ENCODE data around the gene HNRNPM. TPM values are rescaled to one million over a fixed set of nuclear protein-coding genes. Genes with fewer than 3 reads are reported as not detected.
"Not testable (repeated sequence)": the region's sequence is repeated elsewhere in the genome, so short reads cannot be mapped to it uniquely, and the experiment has no call there.

HNRNPM gene
- total RNA-seq, 1 experiment from 2014 or later = 140 TPM

GRCh38 chr19:8512115-8512967, 67.6 kb downstream of the HNRNPM start:
- DNase-seq (ENCODE audit: low read depth) = peak; percentile 49

DNA sequence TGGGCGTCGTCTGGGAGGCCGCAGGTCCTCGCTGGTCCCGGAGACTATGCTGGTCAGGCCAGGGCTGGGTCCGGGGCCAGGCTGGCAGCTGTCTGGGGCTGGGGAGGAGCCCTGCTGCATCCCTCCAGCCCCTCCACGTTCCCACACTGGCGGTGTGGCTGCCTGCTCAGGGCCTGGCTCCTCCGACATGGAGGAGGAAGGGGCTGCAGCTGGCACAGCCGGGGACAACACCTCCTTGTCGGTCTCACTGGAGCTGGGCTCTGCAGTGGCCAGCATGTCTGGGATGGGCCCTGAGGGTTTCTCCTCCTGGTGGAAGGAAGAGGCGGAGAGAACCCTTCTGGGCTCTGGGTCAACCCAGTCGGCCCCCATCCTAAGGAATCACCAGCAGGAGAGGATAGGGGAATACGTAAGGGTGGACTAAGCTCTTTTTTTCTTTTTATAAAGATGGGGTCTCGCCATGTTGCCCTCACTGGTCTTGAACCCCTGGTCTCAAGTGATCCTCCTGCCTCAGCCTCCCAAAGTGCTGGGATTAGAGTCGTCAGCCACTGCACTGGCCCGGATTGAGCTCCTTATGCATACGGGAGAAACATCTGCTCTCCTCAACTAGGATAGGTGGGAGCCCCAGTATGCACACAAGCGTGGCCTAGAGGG, 68.4 kb downstream of the HNRNPM start:
- DNase-seq (ENCODE audit: low read depth) = no peak

- peak; percentile 97 for DNase-seq (ENCODE audit: low read depth)
Measured at GRCh38 chr19:8513687-8514504, 69.1 kb downstream of the HNRNPM start, which contains the start of gene ZNF414. Gene ZNF414, minus strand, starts transcription at chr19:8514167. Its CDS starts 121 bp downstream, at chr19:8514046.

- DNase-seq (ENCODE audit: low read depth) = not testable (repeated sequence)
Measured at GRCh38 chr19:8514505-8515009, 69.8 kb downstream of the HNRNPM start.

GRCh38 chr19:8515317-8515716, 70.5 kb downstream of the HNRNPM start:
- DNase-seq (ENCODE audit: low read depth) = no peak

- DNase-seq (ENCODE audit: low read depth) = no peak
Measured at GRCh38 chr19:8517551-8518442, 73.0 kb downstream of the HNRNPM start.

- no peak for DNase-seq (ENCODE audit: low read depth)
Measured at GRCh38 chr19:8518536-8518935, 73.8 kb downstream of the HNRNPM start.

- DNase-seq (ENCODE audit: low read depth) = no peak
Measured at GRCh38 chr19:8519388-8519787, 74.6 kb downstream of the HNRNPM start.

DNA sequence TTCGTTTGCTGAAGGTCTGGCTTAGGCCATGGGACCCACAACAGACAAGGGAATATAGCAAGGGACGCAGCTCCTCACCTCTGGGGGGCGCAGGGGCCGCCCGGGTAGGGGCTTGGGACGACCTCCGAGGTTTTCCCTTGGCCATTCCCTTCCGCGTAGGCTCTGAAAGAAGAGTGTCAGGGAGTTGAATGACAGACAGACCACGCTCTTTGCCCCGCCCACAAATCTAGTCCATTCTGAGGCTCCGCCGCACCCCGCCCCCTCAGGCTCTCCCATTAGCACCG, 80.6 kb downstream of the HNRNPM start:
- no peak for DNase-seq (ENCODE audit: low read depth)

GRCh38 chr19:8526345-8527091, 81.7 kb downstream of the HNRNPM start:
- DNase-seq (ENCODE audit: low read depth) = peak; percentile 96

- no peak for DNase-seq (ENCODE audit: low read depth)
Measured at GRCh38 chr19:8528500-8528899, 83.7 kb downstream of the HNRNPM start.

DNA sequence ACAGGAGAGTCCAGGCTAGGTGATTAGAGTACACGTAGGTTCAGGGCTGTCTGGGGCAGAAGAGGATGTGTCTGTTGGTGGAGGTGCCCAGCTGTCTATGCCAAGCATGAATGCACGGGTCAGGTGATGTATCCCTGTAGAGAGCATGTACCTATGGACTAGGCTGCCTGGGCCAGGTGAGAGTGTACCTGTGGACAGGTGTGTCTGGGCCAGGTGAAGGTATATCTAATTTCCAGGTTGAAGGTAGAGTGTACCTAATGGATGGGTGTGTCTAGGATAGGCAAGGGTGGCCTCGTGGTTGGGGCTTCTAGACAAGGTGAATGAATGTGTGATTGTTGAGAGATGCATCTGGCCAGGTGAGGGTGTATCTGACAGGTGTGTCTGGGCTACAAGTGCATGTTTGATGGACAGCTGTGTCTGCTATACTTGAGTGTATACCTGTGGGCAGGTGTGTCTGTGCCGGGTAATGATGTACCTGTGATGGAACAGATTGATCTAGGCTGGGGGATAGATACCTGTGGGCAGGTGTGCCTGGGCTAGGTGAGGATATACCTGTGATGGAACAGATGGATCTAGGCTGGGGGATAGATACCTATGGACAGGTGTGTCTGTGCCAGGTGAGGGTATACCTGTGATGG, 84.7 kb downstream of the HNRNPM start:
- no peak for DNase-seq (ENCODE audit: low read depth)

DNA sequence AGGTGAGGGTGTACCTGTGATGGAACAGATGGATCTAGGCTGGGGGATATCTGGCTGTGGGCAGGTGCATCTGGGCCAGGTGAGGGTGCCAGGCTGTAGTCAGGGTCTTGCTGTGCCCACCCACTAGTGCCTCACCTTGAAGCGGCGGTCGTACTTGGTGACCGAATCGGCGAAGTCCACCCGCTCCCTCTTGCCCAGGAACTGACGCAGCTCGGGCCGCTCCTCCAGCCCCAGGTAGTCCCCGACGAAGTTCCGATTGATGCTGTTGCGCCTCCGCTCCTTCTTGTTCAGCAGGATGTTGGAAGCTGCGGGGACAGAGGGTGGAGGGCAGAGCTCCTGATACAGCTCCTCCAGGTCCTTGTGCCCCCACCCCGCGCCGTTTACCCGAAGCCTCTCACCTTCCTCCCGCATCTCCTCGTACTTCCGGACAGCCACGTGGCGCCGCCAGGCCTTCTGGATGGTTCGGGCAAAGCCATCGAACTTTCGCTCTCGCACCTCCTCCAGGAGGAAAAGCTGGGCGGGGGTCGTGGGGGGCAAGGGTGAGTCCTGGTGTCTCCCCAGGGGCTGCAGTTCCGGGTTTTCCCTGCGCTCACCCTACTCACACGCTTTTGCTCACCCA, 85.4 kb downstream of the HNRNPM start:
- DNase-seq (ENCODE audit: low read depth) = no peak

DNA sequence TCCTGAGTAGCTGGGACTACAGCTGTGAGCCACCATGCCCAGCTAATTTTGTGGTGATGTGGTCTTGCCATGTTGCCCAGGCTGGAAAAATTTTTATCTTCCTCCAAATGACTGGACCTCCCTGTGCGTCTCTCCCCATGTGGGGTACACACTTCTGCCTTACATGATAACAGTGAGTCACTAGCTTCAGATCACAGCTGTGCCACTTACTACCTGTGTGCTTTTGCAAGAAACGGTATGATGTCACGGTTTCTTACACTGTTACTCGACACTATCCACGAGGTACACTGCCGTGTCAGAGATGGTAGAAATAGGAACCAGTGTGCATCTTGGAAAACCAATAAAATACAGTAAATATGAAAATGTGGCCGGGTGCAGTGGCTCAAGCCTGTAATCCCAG, 86.7 kb downstream of the HNRNPM start:
- DNase-seq (ENCODE audit: low read depth) = no peak

DNA sequence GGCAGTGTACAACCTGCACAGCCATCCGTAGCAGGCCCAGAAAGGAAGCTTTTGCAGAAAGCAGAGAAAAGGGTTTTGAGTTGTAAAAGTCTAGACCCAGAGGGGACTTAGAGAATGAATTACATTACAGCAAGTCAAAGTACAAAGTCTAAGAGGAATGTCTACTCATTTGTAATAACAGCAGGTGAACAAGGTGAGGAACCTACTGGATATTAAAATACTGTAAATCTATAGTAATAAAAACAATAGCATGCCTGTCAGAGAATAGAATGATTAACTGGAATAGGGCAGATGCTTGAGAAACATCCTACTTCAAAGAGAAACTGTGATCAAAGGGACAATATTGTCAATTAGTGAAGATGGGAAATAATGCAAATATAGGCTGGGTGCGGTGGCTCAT, 87.5 kb downstream of the HNRNPM start:
- no peak for DNase-seq (ENCODE audit: low read depth)

DNA sequence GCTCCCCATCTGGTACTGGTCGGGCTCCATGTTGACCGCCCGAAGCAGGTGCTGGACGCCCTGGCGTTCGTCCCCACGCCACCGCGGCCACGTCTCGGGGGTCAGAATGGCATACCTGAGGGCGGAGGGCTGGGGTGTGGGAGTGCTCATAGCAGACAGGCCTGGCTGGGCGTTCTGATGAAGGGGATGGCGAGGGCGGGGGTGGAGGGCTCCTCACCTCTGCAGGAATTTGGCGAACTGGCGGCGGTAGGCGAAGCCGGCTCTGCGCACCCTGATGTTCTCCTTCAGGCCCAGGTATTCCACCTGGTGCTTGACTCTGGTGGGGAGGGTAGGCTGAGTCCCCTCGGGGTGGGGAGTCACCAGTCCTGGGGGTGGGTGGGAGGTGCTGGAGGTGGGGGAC, 91.5 kb downstream of the HNRNPM start:
- no peak for DNase-seq (ENCODE audit: low read depth)

DNA sequence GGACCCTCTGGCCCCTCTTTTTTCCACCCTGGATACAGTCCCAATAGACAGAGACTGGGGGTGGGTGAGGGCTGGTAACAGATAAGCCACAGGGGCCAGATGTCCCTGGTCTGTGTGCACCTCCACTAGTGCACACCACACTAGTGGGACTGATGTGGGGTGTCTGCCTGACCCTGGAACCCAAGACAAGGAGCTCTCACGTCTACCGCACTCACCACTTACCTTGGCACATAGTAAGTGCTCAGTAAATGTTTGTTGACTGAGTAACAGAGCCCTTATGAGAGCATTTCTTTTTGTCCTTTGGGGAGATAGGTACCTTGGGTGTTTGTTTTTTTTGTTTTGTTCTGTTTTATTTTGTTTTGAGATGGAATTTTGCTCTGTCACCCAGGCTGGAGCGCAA, 92.3 kb downstream of the HNRNPM start:
- DNase-seq (ENCODE audit: low read depth) = no peak
